HG02970 (cell line): ENCODE measurements around the gene EMC10.
"Not testable (repeated sequence)": the region's sequence is repeated elsewhere in the genome, so short reads cannot be mapped to it uniquely, and the experiment has no call there.

ENCODE experiments used
- ATAC-seq: cut with Tn5 transposase; IDR thresholded peaks from one replicate; pipeline ENCODE4 v1.9.1; 2021; ENCODE audit warnings: mild to moderate bottlenecking, moderate library complexity, moderate number of reproducible peaks; ENCODE audit not compliant: unreplicated experiment, low FRiP score

The EMC10 gene

DNA sequence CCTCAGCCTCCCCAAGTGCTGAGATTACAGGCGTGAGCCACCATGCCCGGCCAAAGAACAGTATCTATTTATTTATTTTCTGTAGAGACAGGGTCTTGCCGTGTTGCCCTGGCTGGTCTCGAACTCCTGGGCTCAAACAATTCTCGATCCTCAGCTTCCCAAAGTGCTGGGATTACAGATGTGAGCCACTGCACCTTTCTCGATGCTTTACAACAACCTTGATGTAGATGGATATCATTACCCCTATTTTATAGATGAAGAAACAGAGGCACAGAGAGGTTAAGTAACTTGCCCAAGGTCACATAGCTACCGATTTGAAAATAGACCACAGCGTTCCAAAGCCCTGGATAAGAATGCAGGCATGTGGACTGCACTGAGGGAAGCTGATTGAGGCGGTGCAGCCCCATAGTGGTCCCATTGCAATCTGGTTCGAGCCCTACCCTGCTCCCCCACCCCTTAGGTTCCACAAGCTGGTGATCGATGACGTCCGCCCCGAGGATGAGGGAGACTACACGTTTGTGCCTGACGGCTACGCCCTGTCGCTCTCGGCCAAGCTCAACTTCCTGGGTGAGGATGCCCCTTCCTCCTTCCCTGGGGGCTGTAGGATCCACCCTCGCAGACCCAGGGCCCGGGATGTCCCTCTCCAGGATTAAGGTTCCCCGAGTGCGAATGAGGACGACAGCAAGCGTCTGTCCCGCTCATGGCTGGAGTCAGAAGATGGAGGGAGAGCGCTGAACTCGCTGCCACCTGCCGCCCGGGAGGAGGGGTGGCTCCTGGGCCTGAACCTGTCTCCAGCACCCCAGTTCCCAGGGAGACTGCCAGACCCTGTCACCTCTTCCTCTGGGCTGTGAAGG, 25.7 kb upstream of the EMC10 start:
- no peak for ATAC-seq

DNA sequence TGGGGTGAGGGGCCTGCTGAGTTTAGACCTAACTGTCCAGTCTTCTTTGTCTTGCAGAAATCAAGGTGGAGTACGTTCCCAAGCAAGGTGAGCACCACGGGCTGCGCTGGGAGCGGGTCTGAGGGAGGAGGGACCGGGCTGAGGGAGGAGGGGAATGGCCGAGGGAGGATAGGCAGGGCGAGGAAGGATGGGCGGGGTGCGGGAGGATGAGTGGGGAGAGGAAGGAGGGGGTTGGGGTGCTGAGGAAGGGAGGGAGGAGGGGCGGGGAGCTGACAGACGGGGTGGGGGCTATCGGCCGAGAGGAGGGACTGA, 25.1 kb upstream of the EMC10 start:
- no peak for ATAC-seq

DNA sequence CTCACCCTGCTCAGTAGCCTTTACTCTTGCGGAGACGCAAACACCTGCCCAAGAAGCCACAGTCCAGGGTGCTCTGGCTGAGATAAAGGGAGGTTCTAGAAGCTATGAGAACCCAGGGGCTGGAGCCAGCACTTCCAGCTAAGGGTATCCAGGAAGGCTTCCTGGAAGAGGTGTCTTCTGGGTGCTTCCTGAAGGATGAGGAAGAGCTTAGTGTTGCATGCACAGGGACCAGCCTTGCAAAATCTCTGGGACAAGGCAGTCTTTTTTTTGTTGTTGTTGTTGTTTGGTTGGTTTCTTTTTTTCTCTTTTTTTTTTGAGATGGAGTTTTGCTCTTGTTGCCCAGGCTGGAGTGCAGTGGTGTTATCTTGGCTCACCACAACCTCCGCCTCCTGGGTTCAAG, 23.1 kb upstream of the EMC10 start:
- no peak for ATAC-seq

DNA sequence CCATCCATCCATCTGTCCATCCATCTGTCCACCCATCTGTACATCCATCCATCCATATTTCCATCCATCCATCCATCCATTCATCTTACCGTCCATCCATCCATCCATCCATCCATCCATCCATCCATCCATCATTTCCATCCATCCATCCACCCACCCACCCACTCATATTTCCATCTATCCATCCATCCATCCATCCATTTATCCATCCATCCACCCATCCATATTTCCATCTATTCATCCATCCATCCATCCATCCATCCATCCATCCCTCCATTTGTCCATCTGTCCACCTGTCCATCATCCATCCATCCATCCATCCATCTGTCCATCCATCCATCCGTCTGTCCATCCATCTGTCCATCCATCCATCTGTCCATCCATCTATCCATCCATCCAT, 20.3 kb upstream of the EMC10 start:
- no peak for ATAC-seq

DNA sequence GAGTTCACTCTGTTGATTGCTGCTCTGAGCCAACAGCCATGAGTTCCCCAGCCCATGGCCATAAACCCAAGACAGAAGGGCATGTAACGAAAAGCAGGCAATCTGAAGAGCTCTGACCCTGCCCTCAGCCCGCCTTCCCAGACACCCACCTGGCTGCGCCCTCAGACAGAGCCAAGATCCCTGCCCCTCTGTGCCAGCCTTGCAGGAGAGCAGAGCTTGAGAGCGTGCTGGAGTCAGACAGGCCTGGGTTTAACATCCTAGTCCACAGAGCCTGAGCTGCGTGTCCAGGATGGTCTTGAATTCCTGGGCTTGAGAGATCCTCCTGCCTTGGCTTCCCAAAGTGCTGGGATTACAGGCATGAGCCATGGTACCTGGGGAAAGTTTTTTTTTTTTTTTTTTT, 19.0 kb upstream of the EMC10 start:
- ATAC-seq = no peak

DNA sequence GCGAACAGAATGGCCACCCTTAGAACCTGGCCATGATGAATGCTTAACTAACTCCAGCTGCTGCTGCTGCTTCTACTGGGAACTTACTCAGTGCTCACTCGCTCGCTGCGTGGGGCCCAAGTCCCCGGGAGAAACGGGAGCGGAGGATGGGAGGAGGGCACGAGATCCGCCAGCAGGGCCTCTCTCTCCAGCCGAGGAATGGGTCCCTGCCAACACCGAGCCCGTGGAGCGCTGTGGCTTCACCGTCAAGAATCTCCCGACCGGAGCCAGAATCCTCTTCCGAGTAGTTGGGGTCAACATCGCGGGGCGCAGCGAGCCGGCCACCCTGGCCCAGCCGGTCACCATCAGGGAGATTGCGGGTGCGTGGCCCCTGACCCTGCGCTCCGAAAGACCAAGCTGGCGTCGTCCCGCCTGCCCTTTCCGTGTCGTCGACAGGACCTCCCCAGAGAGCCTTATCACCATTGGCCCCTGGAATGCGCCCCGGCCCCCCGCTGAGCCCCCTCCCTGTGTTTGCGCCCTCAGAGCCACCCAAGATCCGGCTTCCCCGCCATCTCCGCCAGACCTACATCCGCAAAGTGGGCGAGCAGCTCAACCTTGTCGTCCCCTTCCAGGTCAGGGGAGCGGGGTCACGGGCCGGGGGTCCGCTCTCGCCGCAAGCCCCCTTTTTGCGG, 17.8 kb upstream of the EMC10 start:
- ATAC-seq = no peak

DNA sequence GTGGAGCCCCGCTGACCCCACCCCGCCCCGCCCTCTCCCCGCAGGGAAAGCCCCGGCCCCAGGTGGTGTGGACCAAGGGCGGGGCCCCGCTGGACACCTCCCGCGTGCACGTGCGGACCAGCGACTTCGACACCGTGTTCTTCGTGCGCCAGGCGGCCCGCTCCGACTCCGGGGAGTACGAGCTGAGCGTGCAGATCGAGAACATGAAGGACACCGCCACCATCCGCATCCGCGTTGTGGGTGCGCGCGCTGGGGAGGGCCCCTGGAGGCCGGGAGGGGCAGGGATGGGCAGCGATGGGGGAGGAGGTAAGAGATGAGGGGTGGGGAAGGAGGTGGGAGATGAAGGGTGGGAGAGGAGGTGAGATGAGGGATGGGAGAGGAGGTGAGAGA, 17.2 kb upstream of the EMC10 start:
- ATAC-seq = no peak

DNA sequence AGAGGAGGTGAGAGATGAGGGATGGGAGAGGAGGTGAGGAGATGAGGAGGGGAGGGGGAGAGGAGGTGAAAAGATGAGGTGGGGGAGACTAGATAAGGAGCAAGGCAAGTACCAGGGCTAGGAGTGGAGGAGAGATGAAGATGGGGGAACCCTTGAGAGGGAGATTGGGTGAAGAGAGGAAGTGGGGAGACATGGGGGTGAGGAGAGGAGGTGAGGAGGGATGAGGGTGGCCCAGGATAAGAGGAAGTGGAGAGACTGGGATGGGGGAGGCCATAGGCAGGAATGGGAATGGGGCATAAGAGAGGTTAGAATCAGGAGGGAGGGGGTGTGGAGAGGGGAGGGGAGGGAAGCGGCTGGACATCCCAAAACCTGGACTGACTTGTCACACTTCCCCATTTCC, 16.7 kb upstream of the EMC10 start:
- no peak for ATAC-seq

DNA sequence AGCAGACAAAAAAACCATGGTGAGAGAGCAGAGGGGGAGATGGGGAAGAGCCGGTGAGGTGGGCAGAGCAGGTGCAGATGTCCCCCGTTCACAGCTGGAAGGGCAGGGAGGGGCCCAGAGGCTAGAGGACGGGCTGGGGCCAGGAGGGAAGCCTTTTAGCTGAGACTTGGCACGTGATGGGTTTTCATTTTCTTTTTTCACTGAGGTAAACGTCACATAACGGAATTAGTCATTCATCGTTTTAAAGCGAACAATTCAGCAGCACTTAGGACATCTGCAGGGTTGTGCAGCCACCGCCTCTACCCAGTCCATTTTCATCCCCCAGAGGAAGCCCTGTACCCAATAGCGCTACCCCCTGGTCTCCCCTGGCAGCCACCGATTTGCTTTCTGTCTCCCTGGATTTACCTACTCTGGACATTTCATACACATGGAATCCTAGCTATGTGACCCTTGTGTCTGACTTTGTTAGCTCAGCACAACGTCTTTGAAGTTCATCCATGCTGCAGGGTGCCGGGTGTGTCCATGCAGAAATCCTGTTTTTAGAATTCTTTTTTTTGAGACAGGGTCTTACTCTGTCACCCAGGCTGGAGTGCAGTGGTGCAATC, 16.0 kb upstream of the EMC10 start:
- ATAC-seq = peak; percentile 43

DNA sequence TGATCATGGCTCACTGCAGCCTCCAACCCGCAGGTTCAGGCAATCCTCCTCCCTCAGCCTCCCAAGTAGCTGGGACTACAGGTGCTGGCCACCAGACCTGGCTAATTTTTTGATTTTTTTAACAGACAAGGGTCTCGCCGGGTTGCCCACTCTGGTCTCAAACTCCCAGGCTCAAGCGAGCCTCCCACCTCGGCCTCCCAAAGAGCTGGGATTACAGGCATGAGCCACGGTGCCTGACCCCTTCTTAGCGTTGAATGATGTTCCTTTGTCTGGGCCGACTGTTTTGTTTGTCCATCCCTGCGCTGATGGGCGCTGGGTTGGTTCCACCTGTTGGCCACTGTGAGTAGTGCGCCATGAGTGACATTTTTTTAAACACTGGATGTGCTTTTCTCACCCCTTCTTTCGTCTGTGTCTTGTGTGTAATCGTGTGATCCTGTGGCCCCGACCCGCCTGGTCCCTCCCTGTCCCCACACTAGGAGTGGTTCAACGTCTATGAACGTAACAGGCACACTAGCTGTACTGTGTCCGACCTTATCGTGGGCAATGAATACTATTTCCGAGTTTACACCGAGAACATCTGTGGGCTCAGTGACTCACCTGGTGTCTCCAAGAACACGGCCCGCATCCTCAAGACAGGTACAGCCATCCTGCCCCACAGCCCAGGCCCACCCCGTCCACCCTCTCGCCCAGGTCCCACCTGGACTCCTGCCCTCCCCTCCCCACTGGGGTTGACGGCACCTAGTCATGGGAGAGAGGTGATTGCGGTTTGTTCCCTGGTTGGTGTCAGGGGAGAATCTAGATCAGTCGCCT, 15.0 kb upstream of the EMC10 start:
- ATAC-seq = no peak

DNA sequence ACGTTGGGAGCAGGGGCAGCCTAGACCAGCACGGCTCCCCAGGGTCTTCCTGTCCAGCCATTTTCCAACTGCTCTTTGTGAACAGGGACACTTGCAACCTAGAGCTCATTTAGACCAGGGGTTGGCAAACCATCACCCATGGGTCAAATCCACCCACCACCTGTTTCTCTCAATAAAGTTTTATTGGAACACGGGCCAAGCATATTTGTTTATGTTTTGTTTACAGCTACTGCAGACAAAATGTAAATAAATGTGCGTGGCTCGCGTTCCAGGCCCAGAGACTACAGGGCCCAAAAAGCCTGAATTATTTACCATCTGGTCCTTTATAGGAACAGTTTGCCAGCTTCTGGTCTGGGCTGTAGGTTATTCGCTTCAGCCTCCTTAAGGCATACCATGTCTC, 13.3 kb upstream of the EMC10 start:
- ATAC-seq = no peak

DNA sequence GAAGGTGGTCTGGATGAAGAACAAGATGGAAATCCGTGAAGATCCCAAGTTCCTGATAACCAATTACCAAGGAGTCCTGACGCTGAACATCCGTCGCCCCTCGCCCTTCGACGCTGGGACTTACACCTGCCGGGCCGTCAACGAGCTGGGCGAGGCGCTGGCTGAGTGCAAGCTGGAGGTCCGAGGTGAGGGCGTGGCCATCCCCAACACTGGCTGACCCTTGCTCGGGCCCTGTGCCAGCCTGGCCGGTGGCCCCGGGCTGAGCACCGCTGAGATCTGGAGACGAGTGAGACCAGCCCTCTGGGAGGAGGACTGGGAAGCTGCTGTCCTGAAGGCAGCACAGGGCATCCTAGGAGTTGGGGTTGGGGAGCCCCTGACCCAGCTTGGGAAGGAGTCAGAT, 12.0 kb upstream of the EMC10 start:
- ATAC-seq = no peak

DNA sequence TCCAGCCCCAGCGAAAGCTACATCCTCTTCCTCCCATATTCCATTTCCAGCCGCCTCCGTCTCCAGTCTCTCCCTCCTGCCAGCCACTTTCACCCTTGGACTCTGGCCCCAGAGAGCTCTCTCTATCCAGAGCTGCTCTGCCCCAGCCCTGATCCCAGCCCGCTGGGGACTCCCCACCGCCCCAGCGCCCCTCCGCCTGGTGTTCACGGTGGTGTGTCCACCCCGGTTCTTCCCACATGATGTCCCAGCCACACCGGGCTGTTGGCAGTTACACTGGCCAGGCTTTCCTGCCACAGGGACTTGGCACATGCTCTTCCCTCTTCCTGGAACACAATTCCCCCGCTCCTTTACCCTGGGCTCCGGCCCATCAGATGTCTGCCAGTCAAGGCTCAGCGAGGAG, 11.3 kb upstream of the EMC10 start:
- no peak for ATAC-seq

DNA sequence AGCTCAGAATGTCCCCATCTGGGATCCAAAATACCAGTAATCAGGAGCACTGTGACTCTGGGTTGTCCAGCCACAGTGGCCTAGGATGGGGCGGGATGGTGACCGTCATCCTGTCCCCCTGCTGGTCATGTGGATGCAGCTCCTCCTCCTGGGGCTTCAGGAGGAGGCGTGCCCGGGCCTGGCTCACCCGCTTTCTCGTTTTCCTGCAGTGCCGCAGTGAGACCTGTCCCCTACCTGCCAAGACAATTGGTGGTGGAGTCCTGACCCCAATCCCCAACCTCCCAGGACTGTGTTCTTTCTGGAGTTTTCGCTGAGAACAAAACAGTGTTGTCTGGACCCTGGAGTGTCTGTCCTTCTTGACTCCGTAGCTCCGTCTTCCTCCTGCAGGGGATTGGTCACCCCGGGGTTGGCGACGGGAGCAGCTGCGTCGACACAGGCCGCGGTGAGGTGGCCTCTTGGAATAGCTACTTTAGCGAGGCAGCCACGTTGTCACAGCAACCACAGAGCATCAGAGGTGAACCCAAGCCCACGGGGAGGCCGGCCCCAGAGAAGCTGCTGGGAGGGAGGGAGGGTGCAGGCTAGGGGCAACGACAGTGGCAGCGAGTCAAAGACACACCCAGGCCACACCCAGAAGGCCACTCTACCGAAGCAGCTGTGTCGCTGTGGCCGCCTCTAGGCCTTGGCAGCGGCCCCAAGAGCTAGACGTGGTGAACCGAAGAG, 10.2 kb upstream of the EMC10 start:
- no peak for ATAC-seq

DNA sequence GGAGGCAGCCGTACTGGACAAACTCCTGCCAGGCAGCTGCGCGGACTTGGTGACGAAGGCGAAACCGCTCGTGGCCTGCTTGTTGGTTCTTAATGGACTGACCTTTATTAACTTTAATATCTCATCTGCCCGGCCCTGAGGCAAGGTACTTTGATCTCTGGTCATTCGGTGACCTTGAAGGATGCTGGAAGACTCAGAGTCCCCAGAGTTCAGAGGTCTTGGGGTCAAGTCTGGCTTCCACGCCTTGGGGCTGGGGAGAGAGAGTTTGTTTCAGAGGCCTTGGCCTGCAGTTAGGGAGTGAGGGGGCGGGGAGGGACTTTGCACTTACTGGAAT, 9.6 kb upstream of the EMC10 start:
- no peak for ATAC-seq

DNA sequence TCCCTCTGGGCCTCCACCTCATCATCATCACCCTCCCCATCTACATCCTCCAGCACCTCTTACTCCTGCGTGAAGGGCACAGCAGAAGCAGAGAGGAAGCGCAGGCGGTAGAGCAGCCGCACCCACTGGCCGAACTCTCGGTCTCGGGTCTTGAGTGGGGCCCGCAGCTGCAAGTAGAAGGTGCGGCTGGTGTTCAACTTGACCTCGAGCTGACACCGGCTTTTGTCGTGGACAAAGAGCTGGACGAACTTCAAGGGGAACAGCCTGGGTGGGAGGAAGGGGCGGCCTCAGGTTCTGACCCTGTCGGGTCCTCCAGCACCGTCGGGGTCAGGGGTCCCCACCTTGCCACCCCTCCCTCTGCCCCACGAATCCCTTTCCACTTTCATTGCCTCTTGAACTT, 8.7 kb upstream of the EMC10 start:
- no peak for ATAC-seq

DNA sequence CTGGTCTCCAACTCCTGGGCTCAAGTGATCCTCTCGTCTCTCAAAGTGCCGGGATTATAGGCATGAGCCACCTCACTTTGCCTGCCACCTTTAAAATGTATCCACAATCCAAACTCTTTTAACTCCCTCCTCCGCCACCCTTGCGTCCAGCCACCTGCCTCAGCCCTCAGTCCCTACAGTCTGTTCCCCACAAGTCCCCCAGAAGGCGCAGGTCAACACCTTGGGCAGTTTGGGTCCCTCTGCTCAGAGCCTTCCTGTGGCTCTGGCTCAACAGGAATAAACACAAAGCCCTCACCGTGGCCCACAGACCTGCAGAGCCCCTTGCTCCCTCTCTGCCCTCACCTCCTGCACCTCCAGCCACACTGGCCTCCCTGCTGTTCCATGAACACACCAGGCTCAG, 7.5 kb upstream of the EMC10 start:
- ATAC-seq = no peak

DNA sequence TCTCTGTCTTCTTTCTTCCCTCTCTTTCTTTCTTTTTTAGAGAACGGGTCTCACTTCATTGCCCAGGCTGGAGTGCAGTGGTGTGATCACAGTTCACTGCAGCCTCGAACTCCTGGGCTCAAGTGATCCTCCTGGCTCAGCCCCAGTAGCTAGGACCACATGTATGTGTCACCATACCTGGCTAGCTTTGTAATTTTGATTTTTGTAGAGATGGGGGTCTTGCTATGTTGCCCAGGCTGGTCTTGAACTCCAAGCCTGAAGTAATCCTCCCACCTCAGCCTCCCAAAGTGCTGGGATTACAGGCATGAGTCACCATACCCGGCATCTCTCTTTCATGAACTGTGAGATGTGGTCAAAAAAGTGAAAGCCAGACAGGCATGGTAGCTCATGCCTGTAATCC, 3.0 kb upstream of the EMC10 start:
- not testable (repeated sequence) for ATAC-seq

DNA sequence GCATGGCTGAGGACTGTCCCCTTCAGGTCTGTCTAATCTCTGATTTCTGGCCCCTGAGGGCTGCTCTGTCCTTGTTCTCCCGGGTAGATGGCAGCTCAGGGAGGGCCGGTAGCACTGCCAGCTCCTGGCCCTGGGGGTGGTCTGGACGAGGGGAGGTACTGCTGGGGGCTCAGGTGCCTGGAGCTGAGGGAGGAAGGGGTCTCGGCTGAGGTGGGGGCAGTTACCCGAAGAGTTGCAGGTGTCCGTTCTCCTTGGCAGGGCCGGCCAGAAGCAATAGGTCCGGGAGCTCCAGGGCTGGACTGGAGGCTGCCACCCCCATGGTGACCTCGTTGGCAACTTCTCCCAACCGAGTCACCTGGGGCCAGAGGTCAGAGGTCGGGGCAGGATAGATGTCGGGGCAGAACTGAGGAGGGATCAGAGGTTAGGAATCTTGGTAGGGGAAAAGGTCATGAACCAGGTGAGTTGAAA, 1.2 kb upstream of the EMC10 start:
- ATAC-seq = no peak

DNA sequence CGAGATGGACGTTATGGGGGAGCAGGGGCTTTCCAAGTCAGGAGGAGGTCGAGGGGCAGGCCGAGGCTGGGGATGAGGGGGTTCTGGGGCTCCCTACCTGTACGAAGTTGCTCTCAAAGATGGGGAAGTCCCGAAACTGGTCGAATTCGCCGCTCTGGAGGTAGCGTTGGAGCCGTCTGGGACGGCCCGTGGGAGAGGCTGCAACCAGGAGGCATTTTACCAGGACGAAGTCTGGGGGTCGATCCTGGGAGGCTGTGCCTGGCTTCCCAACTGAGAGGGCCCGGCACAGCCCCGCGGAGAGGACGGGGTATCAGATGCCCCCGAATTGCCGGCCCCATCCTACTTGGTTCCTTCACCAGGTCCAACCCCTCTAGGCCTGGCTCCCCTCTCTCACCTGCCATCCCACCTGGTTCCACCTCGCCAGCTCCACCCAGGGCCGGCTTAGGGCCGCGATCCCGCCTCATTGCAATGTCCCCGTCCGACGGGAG, 527 bp upstream of the EMC10 start:
- peak; percentile 18 for ATAC-seq

DNA sequence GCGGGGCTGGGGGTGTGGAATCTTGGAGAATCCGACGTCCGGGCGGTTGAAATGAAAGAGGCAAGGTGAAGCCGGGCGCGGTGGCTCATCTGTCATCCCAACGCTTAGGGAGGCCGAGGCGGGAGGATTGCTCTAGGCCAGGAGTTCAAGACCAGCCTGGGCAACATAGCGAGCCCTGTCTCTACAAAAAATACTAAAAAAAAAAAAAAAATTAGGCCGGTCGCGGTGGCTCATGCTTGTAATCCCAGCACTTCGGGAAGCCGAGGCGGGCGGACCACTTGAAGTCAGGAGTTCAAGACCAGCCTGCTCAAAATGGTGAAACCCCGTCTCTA, 566 bp downstream of the EMC10 start:
- ATAC-seq = no peak
